ENCODE data around the gene CCL17. TPM values are rescaled to one million over a fixed set of nuclear protein-coding genes. Genes with fewer than 3 reads are reported as not detected.

The CCL17 gene
- total and polyA plus RNA-seq, 9 of the 15 experiments (the other 6 are each of a cell fraction or from before 2014, with no cell fraction given) = not detected

- TF ChIP-seq CEBPZ (IDR thresholded peaks at IDR 0.05; ENCODE audit: borderline replicate concordance, low read depth, low read length) (no peak), FOSL1 (tag; conservative IDR thresholded peaks at IDR 0.05) (0 out of 2 replicates have a peak, but pooled peaks have one; percentile 13), ZNF24 (IDR thresholded peaks at IDR 0.05) (no peak), VEZF1 (CRISPR knock-in tag; IDR thresholded peaks at IDR 0.05) (peak; percentile 64), SP2 (IDR thresholded peaks at IDR 0.05; ENCODE audit: extremely low read depth, low read depth, low read length, poor library complexity, severe bottlenecking) (no peak), DACH1 (IDR thresholded peaks at IDR 0.05; ENCODE audit: partially characterized antibody) (peak; percentile 23), TAF15 (IDR thresholded peaks at IDR 0.05; ENCODE audit: low read depth, low read length) (no peak), BRD9 (IDR thresholded peaks at IDR 0.05; ENCODE audit: low read depth, partially characterized antibody) (no peak), ZNF3 (CRISPR knock-in tag; IDR thresholded peaks at IDR 0.05) (no peak), PHF21A (IDR thresholded peaks at IDR 0.05; ENCODE audit: borderline replicate concordance, low read depth) (0 out of 2 replicates have a peak, but pooled peaks have one; percentile 36), ZNF232 (CRISPR knock-in tag; IDR thresholded peaks at IDR 0.05) (0 out of 2 replicates have a peak, but pooled peaks have one; percentile 13), CEBPG (CRISPR knock-in tag; IDR thresholded peaks at IDR 0.05) (no peak), CEBPG (tag; conservative IDR thresholded peaks at IDR 0.05 in 1 of 2, IDR thresholded peaks at IDR 0.05 in 1 of 2) (no peak), ZKSCAN8 (CRISPR knock-in tag; IDR thresholded peaks at IDR 0.05) (no peak), ETV1 (tag; conservative IDR thresholded peaks at IDR 0.05; ENCODE audit: low read depth) (0 out of 2 replicates have a peak, but pooled peaks have one; percentile 30), ZBTB12 (CRISPR knock-in tag; IDR thresholded peaks at IDR 0.05) (peak; percentile 76), ZNF184 (CRISPR knock-in tag; IDR thresholded peaks at IDR 0.05) (no peak), NR2C1 (IDR thresholded peaks at IDR 0.05) (no peak), NR2C1 (tag; IDR thresholded peaks at IDR 0.05) (peak; percentile 64), SNIP1 (IDR thresholded peaks at IDR 0.05; ENCODE audit: low read depth) (no peak)
These were observed 42.8 kb downstream of the CCL17 start, which contains the start of the genes CIAPIN1 and COQ9 (continued) for GRCh38 chr16:57447186-57447962.
